ENCODE measurements around the gene PCSK9.
A peak's percentile ranks its signal among the peaks of the same experiment; 100 is the strongest.
"Not testable (repeated sequence)": the region's sequence is repeated elsewhere in the genome, so short reads cannot be mapped to it uniquely, and the experiment has no call there.

Gene PCSK9

GRCh38 chr1:55010194-55010886 is 29.0 kb upstream of the PCSK9 start:
- DNase-seq (ENCODE audit: low read depth) = no peak

- DNase-seq (ENCODE audit: low read depth) = no peak
Observed at GRCh38 chr1:55010887-55011217, 28.5 kb upstream of the PCSK9 start.

GRCh38 chr1:55012661-55013060 is 26.7 kb upstream of the PCSK9 start:
- no peak for DNase-seq (ENCODE audit: low read depth)

GRCh38 chr1:55015123-55015522 is 24.2 kb upstream of the PCSK9 start:
- no peak for DNase-seq (ENCODE audit: low read depth)

GRCh38 chr1:55015731-55016620 is 23.4 kb upstream of the PCSK9 start:
- no peak for DNase-seq (ENCODE audit: low read depth)

GRCh38 chr1:55018395-55018794 is 21.0 kb upstream of the PCSK9 start:
- DNase-seq (ENCODE audit: low read depth) = no peak

GRCh38 chr1:55021942-55022546 is 17.3 kb upstream of the PCSK9 start:
- peak; percentile 25 for DNase-seq (ENCODE audit: low read depth)

GRCh38 chr1:55024163-55024562 is 15.2 kb upstream of the PCSK9 start:
- not testable (repeated sequence) for DNase-seq (ENCODE audit: low read depth)

- DNase-seq (ENCODE audit: low read depth) = not testable (repeated sequence)
Observed at GRCh38 chr1:55026682-55027081, 12.7 kb upstream of the PCSK9 start.

GRCh38 chr1:55031098-55031497 is 8.2 kb upstream of the PCSK9 start:
- not testable (repeated sequence) for DNase-seq (ENCODE audit: low read depth)

- no peak for DNase-seq (ENCODE audit: low read depth)
Observed at GRCh38 chr1:55033265-55033614, 6.1 kb upstream of the PCSK9 start.

GRCh38 chr1:55034476-55035133 is 4.7 kb upstream of the PCSK9 start:
- DNase-seq (ENCODE audit: low read depth) = no peak

GRCh38 chr1:55035904-55036303 is 3.4 kb upstream of the PCSK9 start:
- no peak for DNase-seq (ENCODE audit: low read depth)

- DNase-seq (ENCODE audit: low read depth) = no peak
Observed at GRCh38 chr1:55037733-55038551, 1.4 kb upstream of the PCSK9 start.

- DNase-seq (ENCODE audit: low read depth) = no peak
Observed at GRCh38 chr1:55038552-55038838, 853 bp upstream of the PCSK9 start.

GRCh38 chr1:55038974-55039341 is 390 bp upstream of the PCSK9 start:
- DNase-seq (ENCODE audit: low read depth) = no peak

- DNase-seq (ENCODE audit: low read depth) = no peak
Observed at GRCh38 chr1:55040083-55040932, 960 bp downstream of the PCSK9 start.

GRCh38 chr1:55040933-55041494 is 1.7 kb downstream of the PCSK9 start:
- DNase-seq (ENCODE audit: low read depth) = no peak

GRCh38 chr1:55041613-55042012 is 2.3 kb downstream of the PCSK9 start:
- DNase-seq (ENCODE audit: low read depth) = no peak

- no peak for DNase-seq (ENCODE audit: low read depth)
Observed at GRCh38 chr1:55043011-55043410, 3.7 kb downstream of the PCSK9 start.

GRCh38 chr1:55043726-55044125 is 4.4 kb downstream of the PCSK9 start:
- no peak for DNase-seq (ENCODE audit: low read depth)

Measured in stimulated activated CD8-positive, alpha-beta memory T cell treated with anti-CD3 and anti-CD28 coated beads, Interleukin-12 subunit alpha, Interleukin-12 subunit beta, amount 100 ng/mL, for 4 hours (primary cell).